Prostate gland (tissue), 2 donors: Measurements from ENCODE around the gene ESR2.

Source experiments
- POLR2A ChIP-seq: fragments of 450-650 bp; IDR thresholded peaks from one replicate; pipeline ENCODE4 v1.6.1; 2016; ENCODE audit warnings: antibody characterized with exemption, mild to moderate bottlenecking
- POLR2AphosphoS5 ChIP-seq: sonication (generic); formaldehyde crosslinking; IDR thresholded peaks from one replicate; pipeline ENCODE4 v1.6.1; 2017; ENCODE audit warnings: antibody characterized with exemption
- TF ChIP-seq, protein P1 (sequence below), 4 experiments: fragments of 200-600 bp in 2 of 4; fragments of 450-650 bp in 2 of 4; sonication (generic) in 2 of 4; IDR thresholded peaks; 1 replicate in 3 of 4; 2 replicates in 1 of 4; pipeline ENCODE4 v1.5.1; 2016 to 2019; ENCODE audit warnings: antibody characterized with exemption in 4 of 4, mild to moderate bottlenecking in 2 of 4, moderate library complexity in 2 of 4

DNA sequence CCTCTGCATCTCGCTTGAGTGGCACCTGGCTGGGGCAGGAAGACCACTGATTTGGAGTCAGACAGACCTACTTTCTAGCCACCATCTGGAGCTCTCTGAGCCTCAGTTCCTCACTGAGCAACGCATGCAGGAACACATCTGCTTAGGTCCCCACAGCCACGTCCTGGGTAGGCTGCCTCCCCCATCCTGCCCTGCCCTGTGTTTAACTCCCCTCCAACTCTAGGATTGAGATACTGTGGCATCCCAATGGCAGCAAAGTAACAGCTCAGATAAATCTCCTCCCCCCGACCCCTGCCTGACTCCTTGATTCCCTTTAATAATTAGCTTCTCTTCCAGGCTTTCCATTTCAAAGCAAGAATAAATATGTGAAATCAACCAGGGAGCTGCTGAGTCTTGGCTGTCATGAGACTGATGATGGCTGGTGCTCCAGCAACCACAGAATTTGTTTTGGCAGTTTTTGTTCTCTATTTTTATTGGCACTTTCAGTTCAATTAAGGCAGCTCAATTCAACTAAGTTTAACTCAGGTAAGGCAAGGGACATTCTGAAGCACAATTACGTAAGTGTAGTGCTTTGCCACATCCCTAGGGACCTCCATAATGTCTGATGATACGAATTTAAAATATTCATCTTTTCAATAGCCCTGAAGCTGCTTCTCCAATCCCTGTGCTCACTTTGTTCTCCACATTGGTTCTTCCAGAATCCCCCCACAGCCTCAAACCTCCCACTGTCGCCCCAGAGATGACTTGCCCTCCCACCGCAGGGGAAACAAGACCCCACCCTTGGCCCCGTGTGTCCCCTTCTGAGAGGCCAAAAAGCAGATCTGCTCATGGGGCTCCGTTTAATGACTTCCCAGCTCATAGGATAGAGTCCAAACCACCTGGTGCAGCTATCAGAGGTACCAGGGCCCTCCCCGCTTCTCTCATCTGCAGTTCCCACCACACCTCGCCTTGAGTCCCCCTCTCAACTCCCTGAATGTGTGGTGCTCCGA, 58.2 kb downstream of the ESR2 start:
- TF ChIP-seq POLR2A (no peak), POLR2AphosphoS5 (no peak)
- TF ChIP-seq, protein P1, sequence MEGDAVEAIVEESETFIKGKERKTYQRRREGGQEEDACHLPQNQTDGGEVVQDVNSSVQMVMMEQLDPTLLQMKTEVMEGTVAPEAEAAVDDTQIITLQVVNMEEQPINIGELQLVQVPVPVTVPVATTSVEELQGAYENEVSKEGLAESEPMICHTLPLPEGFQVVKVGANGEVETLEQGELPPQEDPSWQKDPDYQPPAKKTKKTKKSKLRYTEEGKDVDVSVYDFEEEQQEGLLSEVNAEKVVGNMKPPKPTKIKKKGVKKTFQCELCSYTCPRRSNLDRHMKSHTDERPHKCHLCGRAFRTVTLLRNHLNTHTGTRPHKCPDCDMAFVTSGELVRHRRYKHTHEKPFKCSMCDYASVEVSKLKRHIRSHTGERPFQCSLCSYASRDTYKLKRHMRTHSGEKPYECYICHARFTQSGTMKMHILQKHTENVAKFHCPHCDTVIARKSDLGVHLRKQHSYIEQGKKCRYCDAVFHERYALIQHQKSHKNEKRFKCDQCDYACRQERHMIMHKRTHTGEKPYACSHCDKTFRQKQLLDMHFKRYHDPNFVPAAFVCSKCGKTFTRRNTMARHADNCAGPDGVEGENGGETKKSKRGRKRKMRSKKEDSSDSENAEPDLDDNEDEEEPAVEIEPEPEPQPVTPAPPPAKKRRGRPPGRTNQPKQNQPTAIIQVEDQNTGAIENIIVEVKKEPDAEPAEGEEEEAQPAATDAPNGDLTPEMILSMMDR (IDR thresholded peaks at IDR 0.05) = no peak
